HG03575 (cell line): ENCODE data around the gene FREM2.

Source experiments
- ATAC-seq: cut with Tn5 transposase; IDR thresholded peaks from one replicate; pipeline ENCODE4 v1.9.1; 2021; ENCODE audit not compliant: unreplicated experiment, insufficient number of reproducible peaks, low FRiP score; ENCODE audit errors: extremely low read depth

The FREM2 gene

GRCh38 chr13:38735665-38736440 is 49.0 kb downstream of the FREM2 start:
- no peak for ATAC-seq

- no peak for ATAC-seq
Measured at GRCh38 chr13:38743466-38743865, 56.6 kb downstream of the FREM2 start.

- ATAC-seq: no peak
Measured at GRCh38 chr13:38752686-38753085, 65.8 kb downstream of the FREM2 start.

GRCh38 chr13:38753878-38754277 is 67.0 kb downstream of the FREM2 start:
- no peak for ATAC-seq

GRCh38 chr13:38755793-38756192 is 68.9 kb downstream of the FREM2 start:
- ATAC-seq: no peak

GRCh38 chr13:38758277-38758676 is 71.4 kb downstream of the FREM2 start:
- no peak for ATAC-seq

- ATAC-seq: no peak
Measured at GRCh38 chr13:38759390-38759789, 72.5 kb downstream of the FREM2 start.

GRCh38 chr13:38763446-38764381 is 76.8 kb downstream of the FREM2 start:
- no peak for ATAC-seq

- no peak for ATAC-seq
Measured at GRCh38 chr13:38766799-38767198, 79.9 kb downstream of the FREM2 start.

- ATAC-seq: no peak
Measured at GRCh38 chr13:38767506-38768265, 80.8 kb downstream of the FREM2 start.

- ATAC-seq: no peak
Measured at GRCh38 chr13:38769526-38769925, 82.6 kb downstream of the FREM2 start.

- ATAC-seq: no peak
Measured at GRCh38 chr13:38775085-38775484, 88.2 kb downstream of the FREM2 start.

- no peak for ATAC-seq
Measured at GRCh38 chr13:38777347-38778119, 90.7 kb downstream of the FREM2 start.

GRCh38 chr13:38781539-38781938 is 94.7 kb downstream of the FREM2 start:
- no peak for ATAC-seq

GRCh38 chr13:38784036-38784880 is 97.4 kb downstream of the FREM2 start:
- no peak for ATAC-seq

GRCh38 chr13:38785042-38785441 is 98.2 kb downstream of the FREM2 start:
- no peak for ATAC-seq

- ATAC-seq: no peak
Measured at GRCh38 chr13:38785490-38785889, 98.6 kb downstream of the FREM2 start.

GRCh38 chr13:38787550-38787949 is 100.7 kb downstream of the FREM2 start:
- no peak for ATAC-seq
